OCI-LY7 (cell line): Measurements from ENCODE around the gene ACSL6. TPM values are rescaled to one million over a fixed set of nuclear protein-coding genes. Genes with fewer than 3 reads are reported as not detected.

Experiments
- BruUV-seq: library from RNA; stranded (reverse); fragments of 400-500 nt; replicated peaks from 2 replicates; lab custom pipeline; 2021; lab: Mats Ljungman, UMichigan
- CTCF ChIA-PET: fragments of 300-600 bp; sonication (Branson Sonifier 250); formaldehyde crosslinking; loops from one replicate; lab custom pipeline; 2022; ENCODE audit warnings: antibody characterized with exemption; ENCODE audit not compliant: unreplicated experiment; lab: Charles Lee
- POLR2A ChIA-PET: fragments of 300-600 bp; sonication (Branson Sonifier 250); formaldehyde crosslinking; loops from one replicate; lab custom pipeline; 2022; ENCODE audit warnings: antibody characterized with exemption; lab: Charles Lee
- DNase-seq: peaks from one replicate; pipeline ENCODE4 v3.0.0-alpha.2; 2015; ENCODE audit warnings: low spot score
- H2AFZ ChIP-seq: fragments of 200-600 bp; sonication (generic), shearing (Covaris generic); 2 replicates; pipeline ENCODE4 v1.6.1; 2014; ENCODE audit warnings: mild to moderate bottlenecking, antibody characterized with exemption, low read length, moderate library complexity
- H3K27ac ChIP-seq: fragments of 200-600 bp; sonication (generic); 2 replicates; pipeline ENCODE4 v1.5.1; 2014; ENCODE audit warnings: mixed run types, low read depth, mild to moderate bottlenecking, moderate library complexity, low read length, inconsistent platforms; ENCODE audit not compliant: poor library complexity, severe bottlenecking
- H3K36me3 ChIP-seq: fragments of 200-600 bp; sonication (generic); 2 replicates; pipeline ENCODE4 v1.6.1; 2014; ENCODE audit warnings: mild to moderate bottlenecking, antibody characterized with exemption, low read length, moderate library complexity, mixed read lengths; ENCODE audit not compliant: insufficient read depth
- H3K4me1 ChIP-seq: fragments of 200-600 bp; sonication (generic); 2 replicates; pipeline ENCODE4 v1.5.1; 2014; ENCODE audit warnings: mild to moderate bottlenecking, low read length; ENCODE audit not compliant: insufficient read depth, poor library complexity, severe bottlenecking
- H3K4me2 ChIP-seq: fragments of 200-600 bp; sonication (generic); 2 replicates; pipeline ENCODE4 v1.6.1; 2014; ENCODE audit warnings: mild to moderate bottlenecking, low read length
- H3K4me3 ChIP-seq: fragments of 200-600 bp; sonication (generic); 2 replicates; pipeline ENCODE4 v1.5.1; 2014; ENCODE audit warnings: mild to moderate bottlenecking, low read depth, low read length; ENCODE audit not compliant: poor library complexity, severe bottlenecking
- H3K79me2 ChIP-seq: fragments of 200-600 bp; sonication (generic); 2 replicates; pipeline ENCODE4 v1.6.1; 2016; ENCODE audit warnings: low read depth, mild to moderate bottlenecking, low read length, moderate library complexity, mixed read lengths; ENCODE audit not compliant: insufficient read depth
- H3K9me2 ChIP-seq: fragments of 200-600 bp; sonication (generic); 2 replicates; pipeline ENCODE4 v1.6.1; 2016; ENCODE audit warnings: mild to moderate bottlenecking, low read length, mixed read lengths; ENCODE audit not compliant: insufficient read depth
- H3K9me3 ChIP-seq: fragments of 200-600 bp; sonication (generic); 2 replicates; pipeline ENCODE4 v1.6.1; 2014; ENCODE audit warnings: mild to moderate bottlenecking, mixed run types, low read length, mixed read lengths
- H4K20me1 ChIP-seq: fragments of 200-600 bp; sonication (generic); 2 replicates; pipeline ENCODE4 v1.6.1; 2014; ENCODE audit warnings: mild to moderate bottlenecking, antibody characterized with exemption, low read length, moderate library complexity, mixed read lengths; ENCODE audit not compliant: insufficient read depth
- CTCF ChIP-seq: fragments of 200-600 bp; sonication (generic); conservative IDR thresholded peaks from 2 replicates; pipeline ENCODE4 v1.5.1; 2014; ENCODE audit warnings: mild to moderate bottlenecking, antibody characterized with exemption, low read length, moderate library complexity, mixed read lengths
- EZH2phosphoT487 ChIP-seq: fragments of 200-600 bp; sonication (generic); IDR thresholded peaks from 2 replicates; pipeline ENCODE4 v1.6.1; 2018; ENCODE audit warnings: low read depth, borderline replicate concordance, mild to moderate bottlenecking, mixed run types, antibody characterized with exemption, low read length, moderate library complexity, mixed read lengths
- intact Hi-C: fragments of 100-400 bp; cut with micrococcal nuclease; formaldehyde crosslinking; loops from one replicate; pipeline ENCODE4 v1.10.0; 2022; ENCODE audit not compliant: unreplicated experiment
- total RNA-seq, 2 experiments: library from RNA; depleted of rRNA in 1 of 2; stranded (reverse); fragments of >200 nt in 1 of 2; shearing (Covaris generic) in 1 of 2; gene quantifications; 2 replicates each; pipeline ENCODE4 v1.2.3, GENCODE V29; 2014 to 2022

The ACSL6 gene
- total RNA-seq, 2 experiments from 2014 or later = not detected

- Histone ChIP-seq H4K20me1 (no peaks in the 10 kb centered on the region), H3K9me3 (no peaks in the 10 kb centered on the region), H3K4me1 (no peaks in the 10 kb centered on the region), H3K4me3 (no peak overlapping the region), H3K27ac (no peak overlapping the region), H3K4me2 (no peak overlapping the region), H3K79me2 (no peaks in the 10 kb centered on the region), H2AFZ (no peak overlapping the region), H3K9me2 (no peaks in the 10 kb centered on the region), H3K36me3 (no peaks in the 10 kb centered on the region)
- no TSS peak for BruUV-seq
- TF ChIP-seq EZH2phosphoT487 (no peak), CTCF (no peak)
- intact Hi-C loops = no loop called here
- DNase-seq = no peak
- ChIA-PET CTCF (no interaction called here), POLR2A (interaction anchor here (1.1 kb wide), 1 partner anchor 14 kb away, joined by 3 read pairs; no protein-coding TSS in a partner anchor)
Observed at GRCh38 chr5:131992370-131992769, 19.1 kb downstream of the ACSL6 start.

- Histone ChIP-seq H3K4me3 (no peak overlapping the region), H3K36me3 (no peaks in the 10 kb centered on the region), H3K27ac (no peak overlapping the region), H4K20me1 (no peaks in the 10 kb centered on the region), H3K9me2 (no peaks in the 10 kb centered on the region), H3K9me3 (no peaks in the 10 kb centered on the region), H3K4me2 (no peak overlapping the region), H3K79me2 (no peaks in the 10 kb centered on the region), H2AFZ (no peak overlapping the region), H3K4me1 (no peaks in the 10 kb centered on the region)
- ChIA-PET POLR2A (interaction anchor here (1.1 kb wide), 1 partner anchor 14 kb away, joined by 3 read pairs; no protein-coding TSS in a partner anchor), CTCF (no interaction called here)
- BruUV-seq = no TSS peak
- intact Hi-C loops = no loop called here
- no peak for DNase-seq
- TF ChIP-seq EZH2phosphoT487 (no peak), CTCF (no peak)
Observed at GRCh38 chr5:131991593-131992324, 19.7 kb downstream of the ACSL6 start.

- TF ChIP-seq EZH2phosphoT487 (no peak), CTCF (no peak)
- CTCF ChIA-PET = no interaction called here
- POLR2A ChIA-PET = interaction anchor here (0.6 kb wide), 1 partner anchor 79 kb away, joined by 4 read pairs; no protein-coding TSS in a partner anchor
Observed at GRCh38 chr5:131990716-131991115, 20.7 kb downstream of the ACSL6 start.

More at GRCh38 chr5:131990716-131991115, 20.7 kb downstream of the ACSL6 start:
- intact Hi-C loops = no loop called here
- BruUV-seq = no TSS peak
- H4K20me1 ChIP-seq = no peaks in the 10 kb centered on the region
- no peak overlapping the region for H3K4me3 ChIP-seq
- no peaks in the 10 kb centered on the region for H3K36me3 ChIP-seq
- H3K9me3 ChIP-seq = no peaks in the 10 kb centered on the region
- no peaks in the 10 kb centered on the region for H3K4me1 ChIP-seq
- no peak for DNase-seq
- H3K27ac ChIP-seq = no peak overlapping the region
- no peak overlapping the region for H3K4me2 ChIP-seq
- no peaks in the 10 kb centered on the region for H3K79me2 ChIP-seq
- H3K9me2 ChIP-seq = no peaks in the 10 kb centered on the region
- H2AFZ ChIP-seq = no peak overlapping the region
